Activated naive CD8-positive, alpha-beta T cell (primary cell): ENCODE measurements around the gene ATP5MG.

Experiments used
- H3K27ac Mint-ChIP-seq: one replicate; pipeline ENCODE4 v1.8.0; 2021; ENCODE audit warnings: mixed read lengths
- H3K27me3 Mint-ChIP-seq: one replicate; pipeline ENCODE4 v1.8.0; 2021; ENCODE audit warnings: mixed read lengths
- H3K36me3 Mint-ChIP-seq: one replicate; pipeline ENCODE4 v1.8.0; 2021; ENCODE audit warnings: mixed read lengths
- H3K4me1 Mint-ChIP-seq: one replicate; pipeline ENCODE4 v1.8.0; 2021; ENCODE audit warnings: low read depth, mixed read lengths
- H3K4me3 Mint-ChIP-seq: one replicate; pipeline ENCODE4 v1.8.0; 2021; ENCODE audit warnings: mild to moderate bottlenecking, mixed read lengths
- H3K9me3 Mint-ChIP-seq: one replicate; pipeline ENCODE4 v1.8.0; 2021; ENCODE audit warnings: low read depth, mixed read lengths

The ATP5MG gene

GRCh38 chr11:118401151-118401879, at the start of gene ATP5MG:
ATP5MG (plus strand) TSS chr11:118401606; CDS start chr11:118401666, 60 bp downstream.
- Mint-ChIP-seq H3K27ac (peak within 1 kb of the TSS; percentile 100), H3K9me3 (no peaks in the 10 kb centered on the region), H3K27me3 (no peaks in the 10 kb centered on the region), H3K36me3 (peaks cover 11% of the 10 kb centered on the region), H3K4me3 (peak within 1 kb of the TSS; percentile 97), H3K4me1 (peaks cover 67% of the 10 kb centered on the region)

DNA sequence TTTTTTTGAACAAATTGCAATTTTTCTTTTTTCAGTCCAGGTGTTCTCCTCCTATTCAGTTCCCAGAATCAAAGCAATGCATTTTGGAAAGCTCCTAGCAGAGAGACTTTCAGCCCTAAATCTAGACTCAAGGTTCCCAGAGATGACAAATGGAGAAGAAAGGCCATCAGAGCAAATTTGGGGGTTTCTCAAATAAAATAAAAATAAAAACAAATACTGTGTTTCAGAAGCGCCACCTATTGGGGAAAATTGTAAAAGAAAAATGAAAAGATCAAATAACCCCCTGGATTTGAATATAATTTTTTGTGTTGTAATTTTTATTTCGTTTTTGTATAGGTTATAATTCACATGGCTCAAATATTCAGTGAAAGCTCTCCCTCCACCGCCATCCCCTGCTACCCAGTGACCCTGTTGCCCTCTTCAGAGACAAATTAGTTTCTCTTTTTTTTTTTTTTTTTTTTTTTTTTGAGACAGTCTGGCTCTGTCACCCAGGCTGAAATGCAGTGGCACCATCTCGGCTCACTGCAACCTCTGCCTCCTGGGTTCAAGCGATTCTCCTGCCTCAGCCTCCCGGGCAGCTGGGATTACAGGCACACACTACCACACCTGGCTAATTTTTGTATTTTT, 48.2 kb upstream of the ATP5MG start:
- Mint-ChIP-seq H3K27ac (peak overlapping the region; percentile 90), H3K4me3 (no peak overlapping the region), H3K4me1 (peaks cover 40% of the 10 kb centered on the region), H3K36me3 (peaks cover 11% of the 10 kb centered on the region), H3K9me3 (no peaks in the 10 kb centered on the region), H3K27me3 (no peaks in the 10 kb centered on the region)

DNA sequence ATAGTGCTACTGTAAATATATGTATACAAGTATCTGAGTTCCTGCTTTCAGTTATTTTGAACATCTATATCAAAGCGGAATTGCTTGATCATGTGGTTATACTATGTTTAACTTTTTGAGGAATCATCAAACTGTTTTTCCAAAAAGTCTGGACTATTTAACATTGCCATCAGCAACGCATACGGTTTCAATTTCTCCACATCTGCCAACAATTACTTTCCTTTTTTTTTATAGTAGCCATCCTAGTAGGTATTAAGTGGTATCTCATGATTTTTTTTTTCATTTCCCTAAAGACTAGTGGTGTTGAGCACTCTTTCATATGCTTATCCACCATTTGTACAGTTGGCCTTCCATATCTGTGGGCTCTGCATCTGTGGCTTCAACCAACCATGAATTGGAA, 43.3 kb upstream of the ATP5MG start:
- H3K27me3 Mint-ChIP-seq: no peaks in the 10 kb centered on the region
- no peak overlapping the region for H3K4me3 Mint-ChIP-seq
- H3K9me3 Mint-ChIP-seq: no peaks in the 10 kb centered on the region
- H3K27ac Mint-ChIP-seq: peak overlapping the region; percentile 86
- H3K36me3 Mint-ChIP-seq: no peaks in the 10 kb centered on the region
- H3K4me1 Mint-ChIP-seq: peaks cover 46% of the 10 kb centered on the region

DNA sequence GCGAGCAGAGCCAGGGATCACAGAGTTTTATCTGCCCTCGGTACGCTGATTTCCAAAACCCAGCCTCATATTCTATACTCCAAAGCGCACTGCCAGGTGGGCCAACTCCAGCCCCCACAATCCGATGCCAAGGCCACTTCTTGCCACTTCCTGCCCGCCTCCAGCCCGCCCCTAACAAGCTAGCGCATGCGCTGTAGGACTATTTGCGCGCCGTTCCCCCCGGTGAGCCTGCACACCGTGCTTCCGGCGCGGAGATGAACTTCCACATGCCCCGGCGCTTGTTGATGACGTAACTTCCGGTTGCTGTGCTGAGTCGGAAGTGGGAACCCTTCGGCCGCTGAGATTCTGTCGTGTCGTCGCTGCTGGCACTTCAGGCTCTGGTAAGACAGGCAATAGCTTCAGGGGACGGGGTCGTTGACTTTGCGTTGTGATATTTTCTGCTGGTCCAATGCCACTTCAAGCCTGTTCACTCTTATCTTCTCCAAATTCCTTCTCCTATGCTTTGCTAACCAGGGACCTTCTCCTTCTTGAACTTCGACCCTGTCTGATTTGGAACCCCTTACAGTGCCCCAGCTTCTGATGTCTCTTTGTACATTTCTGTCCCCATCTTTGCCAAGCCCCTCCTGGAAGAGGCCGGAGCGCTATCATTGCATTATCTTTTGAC, 42.0 kb upstream of the ATP5MG start, which contains the start of gene UBE4A:
Gene UBE4A (plus strand): TSS at position 306 of the 664 bp plus-strand sequence. CDS start 5,481 bp downstream, outside the sequence.
- no peaks in the 10 kb centered on the region for H3K9me3 Mint-ChIP-seq
- peaks cover 51% of the 10 kb centered on the region for H3K4me1 Mint-ChIP-seq
- no peaks in the 10 kb centered on the region for H3K27me3 Mint-ChIP-seq
- H3K4me3 Mint-ChIP-seq: peak within 1 kb of the TSS; percentile 93
- peak within 1 kb of the TSS; percentile 95 for H3K27ac Mint-ChIP-seq
- H3K36me3 Mint-ChIP-seq: no peaks in the 10 kb centered on the region

GRCh38 chr11:118364956-118365615, 36.3 kb upstream of the ATP5MG start:
- Mint-ChIP-seq H3K27ac (peak overlapping the region; percentile 54), H3K4me1 (peaks cover 43% of the 10 kb centered on the region), H3K4me3 (no peak overlapping the region), H3K9me3 (no peaks in the 10 kb centered on the region), H3K27me3 (no peaks in the 10 kb centered on the region), H3K36me3 (peaks cover 7% of the 10 kb centered on the region)

- Mint-ChIP-seq H3K27me3 (no peaks in the 10 kb centered on the region), H3K36me3 (peaks cover 8% of the 10 kb centered on the region), H3K27ac (no peak overlapping the region), H3K4me3 (no peak overlapping the region), H3K9me3 (no peaks in the 10 kb centered on the region), H3K4me1 (peaks cover 35% of the 10 kb centered on the region)
Observed at GRCh38 chr11:118366287-118366686, 35.1 kb upstream of the ATP5MG start.

GRCh38 chr11:118370774-118371173, 30.6 kb upstream of the ATP5MG start:
- no peak overlapping the region for H3K27ac Mint-ChIP-seq

DNA sequence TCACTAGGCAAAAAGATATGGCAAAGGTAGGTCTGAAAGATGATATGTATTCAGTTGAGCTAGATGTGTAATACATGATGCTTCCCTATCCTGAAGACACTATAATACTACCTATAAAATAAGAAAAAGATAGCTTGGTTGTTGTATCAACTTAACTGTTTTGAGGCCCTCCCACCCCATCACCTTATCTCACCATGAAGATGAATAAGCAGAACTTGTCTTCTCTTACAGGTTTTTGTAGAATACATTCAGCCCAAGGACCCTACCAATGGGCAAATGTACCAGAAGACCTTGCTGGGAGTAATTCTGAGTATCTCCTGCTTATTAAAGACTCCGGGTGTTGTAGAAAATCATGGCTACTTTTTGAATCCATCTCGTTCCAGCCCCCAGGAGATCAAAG, 28.1 kb upstream of the ATP5MG start:
- peaks cover 10% of the 10 kb centered on the region for H3K36me3 Mint-ChIP-seq
- H3K27ac Mint-ChIP-seq: no peak overlapping the region
- H3K4me1 Mint-ChIP-seq: peaks cover 2% of the 10 kb centered on the region
- no peak overlapping the region for H3K4me3 Mint-ChIP-seq
- no peaks in the 10 kb centered on the region for H3K9me3 Mint-ChIP-seq
- H3K27me3 Mint-ChIP-seq: no peaks in the 10 kb centered on the region

More at GRCh38 chr11:118370774-118371173, 30.6 kb upstream of the ATP5MG start:
- Mint-ChIP-seq H3K4me1 (peaks cover 4% of the 10 kb centered on the region), H3K9me3 (no peaks in the 10 kb centered on the region), H3K27me3 (no peaks in the 10 kb centered on the region), H3K4me3 (no peak overlapping the region), H3K36me3 (peaks cover 8% of the 10 kb centered on the region)

DNA sequence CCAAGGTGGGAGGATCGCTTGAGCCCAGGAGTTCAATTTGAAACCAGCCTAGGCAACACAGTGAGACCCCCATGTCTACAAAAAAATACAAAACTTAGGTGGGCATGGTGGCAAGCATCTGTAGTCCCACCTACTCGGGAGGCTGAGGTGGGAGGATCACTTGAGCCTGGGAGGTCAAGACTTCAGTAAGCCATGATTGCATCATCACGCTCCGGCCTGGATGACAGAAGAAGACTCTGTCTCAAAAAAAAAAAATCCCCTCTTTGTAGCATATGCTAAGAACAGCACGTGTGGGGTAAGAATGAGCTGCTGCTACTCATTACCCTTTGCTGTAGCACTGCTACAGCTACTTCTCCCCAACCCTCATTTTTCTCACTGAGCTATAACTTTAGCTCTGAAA, 27.5 kb upstream of the ATP5MG start:
- Mint-ChIP-seq H3K36me3 (peaks cover 5% of the 10 kb centered on the region), H3K9me3 (no peaks in the 10 kb centered on the region), H3K4me1 (no peaks in the 10 kb centered on the region), H3K27me3 (no peaks in the 10 kb centered on the region), H3K4me3 (no peak overlapping the region), H3K27ac (no peak overlapping the region)

GRCh38 chr11:118374729-118375128, 26.7 kb upstream of the ATP5MG start:
- Mint-ChIP-seq H3K4me3 (no peak overlapping the region), H3K27me3 (no peaks in the 10 kb centered on the region), H3K4me1 (no peaks in the 10 kb centered on the region), H3K27ac (no peak overlapping the region), H3K36me3 (peaks cover 5% of the 10 kb centered on the region), H3K9me3 (no peaks in the 10 kb centered on the region)

DNA sequence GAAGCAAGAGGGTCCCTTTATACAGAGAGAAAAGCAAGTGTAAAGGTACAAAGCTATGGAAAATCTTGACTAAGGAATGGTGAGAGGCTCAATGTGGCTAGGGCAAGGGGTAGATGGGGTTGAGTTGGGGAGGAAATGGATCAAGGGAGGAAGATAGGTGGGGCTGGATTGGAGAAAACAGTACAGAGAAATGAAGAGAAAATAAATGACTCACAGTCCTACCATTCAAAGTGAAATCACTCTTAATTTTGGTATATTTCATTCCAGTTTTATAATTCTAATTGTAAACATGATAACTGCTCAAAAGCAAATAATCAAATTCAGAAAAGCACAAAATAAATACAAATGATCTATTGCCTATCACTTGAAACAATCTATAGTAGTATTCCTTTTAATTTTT, 25.4 kb upstream of the ATP5MG start:
- H3K9me3 Mint-ChIP-seq: no peaks in the 10 kb centered on the region
- peak overlapping the region; percentile 36 for H3K27ac Mint-ChIP-seq
- H3K4me3 Mint-ChIP-seq: no peak overlapping the region
- H3K27me3 Mint-ChIP-seq: no peaks in the 10 kb centered on the region
- peaks cover 5% of the 10 kb centered on the region for H3K36me3 Mint-ChIP-seq
- H3K4me1 Mint-ChIP-seq: no peaks in the 10 kb centered on the region

DNA sequence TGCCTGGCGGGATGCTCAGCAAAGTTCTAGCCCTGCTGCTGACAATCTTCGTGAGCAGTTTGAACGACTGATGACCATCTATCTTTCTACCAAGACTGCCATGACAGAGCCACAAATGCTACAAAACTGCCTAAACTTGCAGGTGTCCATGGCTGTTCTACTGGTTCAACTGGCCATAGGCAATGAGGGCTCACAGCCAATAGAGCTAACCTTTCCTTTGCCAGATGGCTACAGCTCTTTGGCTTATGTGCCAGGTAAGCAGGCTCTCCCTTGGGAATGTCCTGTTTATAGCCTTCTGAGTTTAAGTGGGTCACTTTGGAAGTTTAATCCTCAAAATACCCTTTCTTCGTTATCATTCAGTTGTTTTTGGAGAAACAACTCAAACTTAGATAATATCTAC, 21.9 kb upstream of the ATP5MG start:
- Mint-ChIP-seq H3K27me3 (no peaks in the 10 kb centered on the region), H3K4me3 (no peak overlapping the region), H3K27ac (no peak overlapping the region), H3K9me3 (no peaks in the 10 kb centered on the region), H3K4me1 (no peaks in the 10 kb centered on the region), H3K36me3 (peaks cover 7% of the 10 kb centered on the region)

- Mint-ChIP-seq H3K9me3 (no peaks in the 10 kb centered on the region), H3K27ac (no peak overlapping the region), H3K4me3 (no peak overlapping the region), H3K36me3 (peaks cover 10% of the 10 kb centered on the region), H3K4me1 (no peaks in the 10 kb centered on the region), H3K27me3 (no peaks in the 10 kb centered on the region)
Observed at GRCh38 chr11:118380571-118380970, 20.8 kb upstream of the ATP5MG start.

GRCh38 chr11:118382954-118383353, 18.5 kb upstream of the ATP5MG start:
- peaks cover 12% of the 10 kb centered on the region for H3K36me3 Mint-ChIP-seq
- H3K4me3 Mint-ChIP-seq: no peak overlapping the region
- no peaks in the 10 kb centered on the region for H3K4me1 Mint-ChIP-seq
- H3K27me3 Mint-ChIP-seq: no peaks in the 10 kb centered on the region
- H3K9me3 Mint-ChIP-seq: no peaks in the 10 kb centered on the region
- no peak overlapping the region for H3K27ac Mint-ChIP-seq

DNA sequence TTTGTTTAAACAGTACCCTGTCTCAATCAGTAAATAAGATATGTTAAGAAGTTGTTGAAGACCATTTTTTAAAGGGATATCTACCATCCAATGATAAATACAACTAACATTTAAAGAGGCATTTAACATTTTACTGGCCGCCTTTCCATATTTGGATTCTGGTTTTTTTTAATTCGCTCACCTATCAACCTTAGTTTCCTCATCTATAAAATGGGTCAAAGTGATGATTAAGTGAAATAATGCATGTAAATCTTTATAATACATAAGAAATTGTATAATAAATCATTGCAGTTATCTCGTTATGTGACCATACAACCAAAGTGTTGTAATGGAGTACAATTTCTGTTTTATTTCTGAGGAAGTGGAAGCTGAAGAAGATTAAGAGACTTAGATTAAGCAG, 17.7 kb upstream of the ATP5MG start:
- Mint-ChIP-seq H3K9me3 (no peaks in the 10 kb centered on the region), H3K36me3 (peaks cover 12% of the 10 kb centered on the region), H3K27me3 (no peaks in the 10 kb centered on the region), H3K4me1 (no peaks in the 10 kb centered on the region), H3K4me3 (no peak overlapping the region), H3K27ac (no peak overlapping the region)
